ENCODE data around the gene PSEN2. TPM values are rescaled to one million over a fixed set of nuclear protein-coding genes. Genes with fewer than 3 reads are reported as not detected.

PSEN2 gene
- total RNA-seq, 1 experiment from 2014 or later = 45.7 TPM

Other genes starting within 250 kb of the PSEN2 start
- 1.9 and 2.3 TPM in 2 replicates for gene ITPKB, start 131.3 kb upstream of the PSEN2 start, total RNA-seq (2014; rRNA removed; shearing (Covaris generic))
- gene COQ8A, start 69.7 kb downstream of the PSEN2 start, total RNA-seq (2014; rRNA removed; shearing (Covaris generic)) = 6.9 and 7.9 TPM in 2 replicates